GM18870 (cell line): ENCODE data around the gene TARDBP.
"Not testable (repeated sequence)": the region's sequence is repeated elsewhere in the genome, so short reads cannot be mapped to it uniquely, and the experiment has no call there.

Experiments
- ATAC-seq: cut with Tn5 transposase; IDR thresholded peaks from one replicate; pipeline ENCODE4 v1.9.1; 2021; ENCODE audit warnings: moderate library complexity; ENCODE audit not compliant: unreplicated experiment

The TARDBP gene

DNA sequence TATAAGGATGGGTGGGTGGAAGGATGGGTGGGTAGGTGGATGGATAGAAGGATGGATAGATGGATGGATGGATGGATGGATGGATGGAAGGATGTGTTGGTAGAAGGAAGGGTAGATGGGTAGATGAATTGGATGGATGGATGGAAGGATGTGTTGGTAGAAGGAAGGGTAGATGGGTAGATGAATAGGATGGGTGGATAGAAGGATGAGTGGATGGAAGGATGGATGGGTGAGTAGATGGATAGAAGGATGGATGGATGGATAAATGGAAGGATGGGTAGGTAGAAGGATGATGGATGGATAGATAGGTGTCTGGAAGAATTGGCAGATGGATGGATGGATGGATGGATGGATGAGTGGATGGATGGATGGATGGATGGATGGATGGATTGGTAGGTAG, 28.6 kb downstream of the TARDBP start:
- ATAC-seq: no peak

DNA sequence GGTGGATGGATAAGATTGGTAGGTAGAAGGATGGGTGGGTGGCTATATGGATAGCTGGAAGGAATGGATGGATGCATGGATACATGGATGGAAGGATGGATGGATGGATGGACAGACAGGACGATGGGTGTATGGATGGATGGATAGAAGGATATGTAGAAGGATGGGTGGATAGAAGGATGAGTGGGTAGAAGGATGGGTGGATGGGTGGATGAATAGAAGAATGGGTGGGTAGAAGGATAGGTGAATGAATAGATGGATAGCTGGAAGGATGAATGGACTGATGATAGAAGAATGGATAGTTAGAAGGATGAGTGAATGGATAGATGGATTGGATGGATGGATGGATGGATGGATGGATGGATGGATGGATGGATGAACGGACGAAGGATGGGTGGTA, 29.6 kb downstream of the TARDBP start:
- no peak for ATAC-seq

DNA sequence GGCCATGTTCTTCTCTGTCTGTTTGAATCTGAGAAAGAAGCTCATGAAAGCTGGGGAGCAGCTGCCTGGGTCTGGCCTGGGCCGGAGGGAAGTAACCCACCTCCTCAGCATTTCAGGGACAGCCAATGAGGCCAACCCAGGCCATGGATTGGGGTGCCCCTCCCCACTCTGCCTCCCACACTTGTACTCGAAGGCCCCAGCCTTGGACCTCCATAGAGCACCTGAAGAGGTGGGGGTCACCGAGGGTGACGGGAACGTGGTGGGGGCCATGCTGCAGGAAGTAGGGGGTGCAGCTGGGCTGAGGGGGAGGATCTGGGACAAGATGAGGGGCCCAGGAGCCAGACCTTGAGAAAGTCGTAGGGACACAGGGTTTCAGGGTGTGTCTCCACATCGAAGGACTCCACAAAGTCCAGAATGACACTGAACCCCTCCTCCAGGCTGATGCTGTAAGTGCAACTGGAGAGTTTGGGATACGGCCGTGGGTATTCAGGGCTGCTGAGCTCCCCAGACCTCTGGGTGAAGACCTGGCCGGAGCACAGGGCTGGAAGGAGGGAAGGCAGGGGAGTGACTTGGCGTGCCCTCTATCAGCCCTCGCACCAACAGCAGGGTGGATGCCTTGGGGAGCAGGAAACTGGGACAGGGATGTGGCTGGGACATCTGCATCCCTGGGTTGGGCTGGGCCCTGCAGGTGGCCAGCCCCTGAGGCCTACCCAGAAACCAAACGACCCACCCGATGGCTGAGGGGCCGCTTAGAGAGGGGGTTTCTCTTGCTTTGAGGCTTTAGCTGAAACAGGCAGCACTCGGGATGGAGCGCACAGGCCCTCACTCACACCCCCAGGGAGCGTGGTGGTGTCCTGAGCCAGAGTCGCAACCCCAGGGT, 30.8 kb downstream of the TARDBP start:
- no peak for ATAC-seq

DNA sequence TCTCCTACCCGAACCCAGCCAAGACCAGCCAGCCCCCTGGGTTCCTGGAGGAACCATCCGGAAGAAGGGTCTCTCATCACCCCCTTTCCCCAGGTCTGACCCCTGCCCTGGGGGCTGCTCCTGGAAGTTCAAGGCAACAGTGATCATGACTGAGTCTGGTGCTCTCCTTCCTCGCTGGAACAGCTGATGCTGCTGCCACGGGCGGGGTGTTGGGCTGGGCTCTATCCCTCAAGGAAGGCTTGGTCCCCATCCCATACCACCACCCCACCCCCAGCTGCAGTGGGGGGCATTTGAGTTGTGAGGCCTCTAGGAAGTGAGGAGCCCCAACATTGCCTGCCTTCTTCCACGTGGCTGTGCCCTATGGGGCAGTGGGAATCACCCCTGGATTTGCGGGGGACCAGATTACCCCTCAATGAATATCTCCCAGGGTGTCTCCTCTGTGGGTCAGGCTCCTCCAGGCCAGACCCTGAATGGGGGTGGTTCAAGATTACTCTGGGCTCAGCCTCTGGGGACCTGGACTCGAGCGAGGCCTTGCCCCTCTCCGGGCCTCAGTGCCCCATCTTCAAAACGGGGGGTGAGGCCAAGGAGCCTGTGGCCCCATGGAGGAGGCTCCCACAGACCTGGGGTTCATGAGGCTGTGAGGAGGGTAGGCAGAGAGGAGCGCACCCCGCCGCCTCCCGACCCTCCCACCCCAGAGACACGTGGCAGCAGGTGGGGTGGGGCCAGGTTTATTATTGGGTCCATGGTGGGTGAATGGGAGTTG, 31.8 kb downstream of the TARDBP start:
- no peak for ATAC-seq

DNA sequence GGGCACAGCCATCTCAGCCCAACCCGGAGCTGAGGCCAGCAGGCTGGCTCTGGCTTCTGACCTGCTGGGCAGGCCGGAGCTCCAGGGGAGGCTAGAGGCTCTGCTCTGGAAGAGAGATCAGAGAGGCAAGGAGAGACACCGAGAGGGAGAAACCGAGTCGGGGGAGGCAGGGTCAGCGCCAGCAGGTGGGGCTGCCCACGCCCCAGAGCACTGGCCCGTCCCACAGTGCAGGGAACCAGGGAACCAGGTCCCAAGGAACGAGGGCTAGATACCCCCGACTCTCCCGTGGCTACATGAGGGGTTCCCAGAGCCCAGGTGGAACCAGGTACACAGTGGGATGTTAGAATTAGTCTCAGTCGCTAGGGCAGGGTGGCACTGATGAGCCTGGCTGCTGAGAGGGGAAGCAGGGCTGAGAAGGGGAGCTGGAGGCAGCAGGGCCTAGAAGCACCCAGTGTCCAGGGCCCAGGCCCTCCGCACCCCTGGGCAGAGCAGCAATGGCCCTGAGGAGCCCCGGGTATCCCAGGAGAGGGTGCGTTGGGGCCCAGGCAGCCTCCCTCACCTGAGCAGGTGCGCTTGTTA, 32.5 kb downstream of the TARDBP start:
- no peak for ATAC-seq

DNA sequence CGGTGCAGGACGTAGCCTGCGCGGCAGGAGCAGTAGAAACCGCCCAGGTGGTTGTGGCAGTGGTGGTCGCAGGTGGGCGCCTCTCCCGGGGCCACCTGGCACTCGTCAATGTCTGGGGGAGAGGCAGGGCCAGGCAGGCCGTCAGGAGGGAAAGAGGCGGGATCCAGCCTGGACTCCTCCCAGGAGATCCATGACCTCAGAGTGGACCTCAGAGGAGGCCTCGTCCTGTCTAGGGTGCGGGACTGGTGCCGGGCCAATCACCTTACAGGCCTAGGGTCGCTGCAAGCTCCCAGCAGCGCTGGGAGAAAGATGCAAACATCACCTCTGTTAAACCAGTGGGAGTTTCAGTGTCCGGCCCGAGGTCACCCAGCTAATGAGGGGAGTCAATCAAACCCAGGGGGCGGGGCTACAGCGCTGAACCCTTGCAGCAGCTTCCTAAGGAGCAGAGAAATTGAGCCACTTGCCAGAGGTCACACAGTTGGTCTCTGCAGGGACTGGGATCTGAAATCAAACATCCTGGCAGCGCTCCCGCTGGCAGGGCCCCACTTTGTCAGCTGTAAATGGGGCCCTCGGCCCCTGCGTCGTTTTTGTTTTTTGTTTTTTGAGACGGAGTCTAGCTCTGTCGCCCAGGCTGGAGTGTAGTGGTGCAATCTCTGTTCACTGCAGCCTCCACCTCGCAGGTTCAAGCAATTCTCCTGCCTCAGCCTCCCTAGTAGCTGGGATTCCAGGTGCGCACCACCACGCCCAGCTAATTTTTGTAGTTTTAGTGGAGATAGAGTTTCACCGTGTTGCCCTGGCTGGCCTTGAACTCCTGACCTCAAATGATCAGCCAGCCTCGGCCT, 33.2 kb downstream of the TARDBP start:
- ATAC-seq: no peak

DNA sequence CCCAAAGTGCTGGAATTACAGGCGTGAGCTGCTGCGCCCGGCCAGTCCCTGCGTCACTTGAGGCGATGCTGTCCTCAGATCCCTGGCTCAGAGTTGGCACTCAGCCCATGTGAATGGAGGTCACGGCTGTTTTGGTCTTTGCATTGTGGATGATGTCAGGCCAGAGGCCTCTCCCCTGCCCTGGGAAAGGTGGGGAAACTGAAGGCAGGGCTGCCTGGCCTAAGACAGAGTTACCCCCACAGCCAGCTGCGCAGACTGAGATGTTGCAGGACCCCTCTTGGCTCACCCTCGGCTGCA, 33.8 kb downstream of the TARDBP start:
- no peak for ATAC-seq

DNA sequence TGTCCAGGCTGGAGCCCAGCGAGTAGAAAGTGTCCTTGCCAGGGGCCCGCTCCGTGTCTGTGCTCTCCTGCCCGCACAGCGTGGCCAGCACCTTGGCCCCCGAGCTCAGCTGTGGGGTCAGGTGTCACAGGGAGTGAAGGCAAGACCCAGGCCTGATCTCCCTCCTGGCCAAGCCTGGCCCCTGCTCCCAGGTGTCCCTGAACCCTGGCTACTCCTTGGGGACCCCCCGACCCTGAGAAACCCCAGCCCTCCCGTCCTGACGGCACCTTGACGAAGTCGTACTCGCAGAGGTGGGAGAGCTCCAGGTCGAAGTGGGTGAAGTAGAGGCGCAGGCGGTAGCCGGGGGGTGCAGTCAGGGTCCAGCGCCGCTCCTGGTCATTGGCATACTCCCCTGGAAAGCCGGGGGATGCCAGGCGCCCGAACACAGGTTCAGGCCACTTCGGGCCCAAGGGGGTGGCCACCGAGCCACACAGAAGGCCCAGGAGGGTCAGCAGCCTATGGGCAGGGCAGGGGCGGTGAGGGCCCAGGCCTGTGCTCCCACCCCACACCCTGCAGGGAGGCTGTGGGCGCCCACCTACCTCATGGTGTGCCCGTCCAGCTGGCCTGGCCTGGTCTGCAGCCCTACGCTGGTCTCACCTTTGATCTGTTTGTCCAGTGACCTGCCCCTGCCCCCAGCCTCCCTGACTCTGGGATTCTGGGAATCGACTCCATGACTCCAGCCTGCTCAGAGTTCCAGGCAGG, 34.3 kb downstream of the TARDBP start, which contains the start of gene MASP2:
MASP2 (minus strand) TSS at position 615 of the 741 bp plus-strand sequence; CDS start at position 583, 32 bp downstream.
- no peak for ATAC-seq

DNA sequence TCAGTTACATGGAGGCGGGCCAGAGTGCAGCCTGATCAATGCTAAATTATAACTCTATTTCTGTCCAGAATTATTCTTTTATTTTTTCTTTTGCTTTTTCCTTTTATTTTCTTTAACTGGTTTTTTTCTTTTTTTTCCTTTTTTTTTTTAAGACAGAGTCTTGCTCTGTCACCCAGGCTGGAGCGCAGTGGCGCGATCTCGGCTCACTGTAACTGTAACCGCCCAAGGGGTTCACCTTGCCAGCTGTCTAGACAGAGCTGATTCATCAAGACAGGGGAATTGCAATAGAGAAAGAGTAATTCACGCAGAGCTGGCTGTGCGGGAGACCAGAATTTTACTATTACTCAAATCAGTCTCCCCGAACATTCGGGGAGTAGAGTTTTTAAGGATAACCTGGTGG, 38.7 kb downstream of the TARDBP start:
- not testable (repeated sequence) for ATAC-seq

DNA sequence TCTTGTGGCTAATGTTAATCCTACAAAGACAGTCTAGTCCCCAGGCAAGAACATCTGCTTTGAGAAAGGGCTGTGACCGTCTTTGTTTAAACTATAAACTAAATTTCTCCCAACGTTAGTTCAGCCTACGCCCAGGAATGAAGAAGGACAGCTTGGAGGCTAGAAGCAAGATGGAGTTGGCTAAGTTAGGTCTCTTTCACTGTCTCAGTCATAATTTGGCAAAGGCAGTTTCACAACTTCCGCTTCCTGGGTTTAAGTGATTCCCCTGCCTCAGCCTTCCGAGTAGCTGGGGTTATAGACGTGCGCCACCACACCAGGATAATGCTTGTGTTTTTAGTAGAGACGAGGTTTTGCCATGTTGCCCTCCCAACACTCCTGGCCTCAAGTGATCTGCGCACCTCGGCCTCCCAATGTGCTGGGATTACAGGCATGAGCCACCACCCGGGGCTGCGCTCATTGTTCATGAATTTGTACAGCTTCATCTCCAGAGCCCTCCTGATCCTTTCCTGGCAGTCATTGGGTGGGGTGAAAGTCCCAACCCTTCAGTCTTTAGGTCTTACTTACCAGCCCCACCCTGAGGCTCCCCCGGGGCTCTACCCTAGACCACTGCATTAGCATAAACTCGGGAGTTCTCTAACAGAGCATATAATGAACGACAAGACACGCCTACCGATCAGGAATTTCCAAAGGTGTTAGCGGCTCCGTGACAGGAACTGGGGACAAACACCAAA, 39.5 kb downstream of the TARDBP start:
- no peak for ATAC-seq

DNA sequence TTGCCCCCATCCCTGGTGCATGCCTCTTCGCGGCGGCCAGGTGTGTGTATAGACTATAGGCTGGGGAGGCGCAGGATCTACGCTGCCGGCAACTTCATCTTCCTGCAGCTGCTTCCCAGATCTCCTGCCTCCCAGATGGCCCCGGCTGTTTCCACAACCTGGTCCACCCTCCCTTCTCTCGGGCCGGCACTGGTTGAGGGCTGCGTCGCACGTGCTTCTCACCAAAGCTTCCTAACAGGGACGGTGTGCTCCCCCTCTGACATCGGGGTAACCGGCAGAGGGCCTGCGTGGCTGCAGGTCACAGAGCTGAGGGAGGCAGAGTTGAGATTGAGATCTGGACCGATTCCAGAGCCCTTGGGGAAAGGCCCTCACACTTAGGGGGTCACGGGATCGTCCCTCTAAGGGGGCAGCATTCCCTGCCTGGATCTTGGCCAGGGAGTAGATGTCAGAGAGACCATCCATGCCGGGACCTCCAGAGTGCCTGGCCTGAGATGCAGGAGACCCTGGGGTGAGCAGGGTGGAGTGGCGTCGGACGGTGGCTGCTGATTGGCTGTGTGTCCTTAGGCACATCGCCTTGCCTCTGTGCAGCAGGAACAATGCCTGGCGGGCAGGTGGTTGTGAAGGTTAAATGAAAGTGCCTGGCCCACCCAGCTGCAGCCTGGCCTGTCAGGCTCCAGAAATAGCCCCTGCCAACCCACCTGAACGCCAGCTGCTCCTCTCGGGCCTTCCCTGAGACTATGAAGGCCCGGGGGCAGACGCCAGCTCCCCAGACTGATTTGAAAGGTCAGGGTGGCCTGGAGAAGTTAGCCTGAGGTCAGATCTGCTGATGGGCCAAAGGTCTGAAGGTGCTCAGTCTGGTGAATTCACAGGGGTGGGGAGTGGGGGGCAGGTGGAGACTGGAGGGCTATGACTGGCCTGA, 40.6 kb downstream of the TARDBP start:
- ATAC-seq: no peak

DNA sequence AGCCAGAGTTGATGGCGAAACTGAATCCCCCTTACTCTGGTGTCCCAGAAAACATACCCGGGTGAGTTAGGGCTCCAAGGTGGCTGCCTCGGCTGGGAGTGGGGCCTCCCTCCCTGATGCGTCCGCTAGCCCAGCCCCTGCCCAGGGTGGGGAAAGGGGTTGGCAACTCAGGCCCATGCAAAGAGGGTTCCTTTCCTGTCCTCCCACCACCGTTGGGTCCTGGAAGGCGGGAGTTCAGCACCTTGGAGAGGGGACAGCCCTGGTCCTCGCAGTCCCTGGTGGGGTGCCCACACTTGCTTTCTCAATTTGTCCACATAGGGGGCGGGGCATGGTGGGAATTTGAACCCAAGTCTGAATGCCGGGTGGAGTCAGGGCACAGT, 41.3 kb downstream of the TARDBP start:
- no peak for ATAC-seq

DNA sequence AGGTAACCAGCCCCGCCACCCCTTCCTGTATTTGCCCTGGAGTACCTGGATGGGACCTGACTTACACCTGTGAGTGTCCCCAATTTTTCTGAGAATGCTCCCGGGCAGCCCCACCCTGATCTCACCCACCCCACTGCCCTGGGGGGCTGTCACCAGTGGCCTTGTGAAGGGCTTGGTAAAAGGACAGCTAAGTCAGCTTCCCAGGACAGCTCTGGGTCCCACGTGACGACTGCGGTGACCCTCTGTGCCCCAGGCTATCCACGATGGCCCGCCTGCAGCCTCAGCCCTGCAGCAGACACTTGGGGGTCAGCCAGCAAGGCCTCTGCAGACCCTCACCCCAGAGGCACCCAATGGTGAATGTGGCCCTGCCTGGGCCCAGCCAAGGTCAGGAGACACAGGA, 41.7 kb downstream of the TARDBP start:
- ATAC-seq: no peak

DNA sequence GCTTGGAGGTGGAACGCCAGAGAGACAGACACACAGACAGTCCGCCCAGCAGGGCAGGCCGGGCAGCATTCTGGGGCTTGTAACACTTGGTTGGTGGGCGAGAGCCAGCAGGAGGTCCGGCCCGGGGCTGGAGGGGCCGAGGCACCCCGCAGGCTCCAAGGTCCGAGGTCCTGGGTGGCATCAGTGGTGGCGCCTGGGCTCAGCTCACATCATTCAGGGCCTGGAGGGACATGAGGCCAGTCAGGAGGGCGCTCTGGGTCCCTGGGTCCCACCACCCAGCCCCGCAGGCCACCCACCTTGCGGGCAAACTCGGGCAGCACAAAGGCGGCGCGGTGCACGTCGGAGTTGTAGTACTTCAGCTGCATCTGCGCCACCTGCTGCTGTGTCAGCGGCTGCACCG, 42.2 kb downstream of the TARDBP start:
- ATAC-seq: no peak

DNA sequence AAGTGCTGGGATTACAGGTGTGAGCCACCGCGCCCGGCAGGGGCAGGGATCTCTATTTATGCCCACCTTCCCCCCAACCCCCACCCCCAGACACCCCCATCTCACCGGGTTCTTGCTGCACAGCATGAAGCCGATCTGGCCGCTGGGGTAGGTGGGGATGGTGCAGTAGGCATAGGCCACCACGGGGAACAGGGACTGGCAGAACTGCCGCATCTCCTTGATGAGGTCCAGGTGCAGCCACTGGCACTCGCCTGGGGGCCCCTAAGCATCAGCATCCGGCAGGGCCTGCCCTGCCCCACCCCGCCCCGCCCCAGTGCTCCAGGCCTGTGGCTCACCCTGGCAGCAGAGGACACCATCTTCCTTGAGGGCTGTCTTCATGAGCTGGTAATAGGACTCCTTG, 43.2 kb downstream of the TARDBP start:
- ATAC-seq: no peak

DNA sequence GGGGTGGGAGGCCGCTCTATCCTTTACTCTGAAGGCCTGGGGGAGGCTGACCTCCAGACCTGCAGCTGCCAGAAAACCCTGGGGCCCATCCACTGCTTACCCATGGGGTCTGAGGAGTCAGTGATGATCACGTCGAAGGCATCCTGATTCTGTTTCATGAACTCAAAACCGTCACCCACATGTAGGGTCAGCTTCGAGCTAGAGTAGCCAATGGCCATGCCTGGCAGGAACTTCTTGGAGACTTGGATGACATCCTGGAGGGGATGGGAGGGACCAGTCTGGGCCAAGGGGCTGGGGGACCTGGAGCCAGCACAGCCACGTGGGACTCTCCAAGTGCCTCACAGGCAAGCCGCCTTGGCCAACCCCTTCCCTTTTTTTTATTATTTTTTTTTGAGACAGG, 44.0 kb downstream of the TARDBP start:
- no peak for ATAC-seq

DNA sequence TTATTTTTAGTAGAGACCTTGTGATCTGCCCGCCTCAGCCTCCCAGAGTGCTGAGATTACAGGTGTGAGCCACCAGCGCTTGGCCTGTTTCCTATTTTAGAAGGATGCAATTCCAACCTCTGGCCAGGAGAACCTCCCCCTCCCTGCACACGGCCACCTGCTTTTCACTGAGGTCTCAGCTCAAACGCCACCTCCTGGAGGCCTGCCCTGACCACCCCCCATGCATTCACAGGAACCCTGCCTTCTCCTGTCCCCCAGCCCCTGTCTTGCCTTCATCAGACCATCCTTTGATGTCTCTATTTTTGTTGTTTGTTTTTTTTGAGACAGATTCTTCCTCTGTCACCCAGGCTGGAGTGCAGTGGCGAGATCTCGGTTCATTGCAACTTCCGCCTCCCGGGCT, 45.0 kb downstream of the TARDBP start:
- ATAC-seq: no peak

DNA sequence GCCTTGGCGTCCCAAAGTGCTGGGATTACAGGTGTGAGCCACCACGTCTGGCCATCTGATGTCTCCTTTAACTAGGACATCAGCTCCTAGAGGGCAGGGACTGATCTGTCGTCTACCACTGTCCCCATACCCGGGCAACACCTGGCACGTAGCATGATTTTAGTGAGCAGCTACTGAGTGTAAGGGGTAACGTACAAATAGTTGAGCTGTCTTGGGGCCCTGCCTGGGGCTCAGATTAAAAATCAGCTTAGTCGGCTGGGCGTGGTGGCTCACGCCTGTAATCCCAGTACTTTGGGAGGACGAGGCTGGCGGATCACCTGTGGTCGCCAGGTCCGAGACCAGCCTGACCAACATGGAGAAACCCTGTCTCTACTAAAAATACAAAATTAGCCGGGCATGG, 45.6 kb downstream of the TARDBP start:
- no peak for ATAC-seq
